Nephron progenitor cell (in vitro differentiated cells): Measurements from ENCODE around the gene PRKCQ.

Experiments
- DNase-seq: peaks from one replicate; pipeline ENCODE4 v3.0.0; 2021
- H3K27ac Mint-ChIP-seq: 2 replicates; pipeline ENCODE4 v1.8.0; 2021; ENCODE audit warnings: mild to moderate bottlenecking, moderate library complexity, mixed read lengths
- H3K27me3 Mint-ChIP-seq: 2 replicates; pipeline ENCODE4 v1.8.0; 2021; ENCODE audit warnings: mild to moderate bottlenecking, low read depth, mixed read lengths; ENCODE audit not compliant: poor library complexity
- H3K36me3 Mint-ChIP-seq: 2 replicates; pipeline ENCODE4 v1.8.0; 2021; ENCODE audit warnings: low read depth, mixed read lengths
- H3K4me1 Mint-ChIP-seq: 2 replicates; pipeline ENCODE4 v1.8.0; 2021; ENCODE audit warnings: mixed read lengths
- H3K4me3 Mint-ChIP-seq: 2 replicates; pipeline ENCODE4 v1.8.0; 2021; ENCODE audit warnings: mild to moderate bottlenecking, moderate library complexity, mixed read lengths
- H3K9me3 Mint-ChIP-seq: 2 replicates; pipeline ENCODE4 v1.8.0; 2021; ENCODE audit warnings: mild to moderate bottlenecking, moderate library complexity, mixed read lengths
- TF ChIP-seq, protein P1 (sequence below): fragments of 200-600 bp; sonication (generic); IDR thresholded peaks from 2 replicates; pipeline ENCODE4 v1.5.0; 2021; ENCODE audit warnings: antibody characterized with exemption

The PRKCQ gene

DNA sequence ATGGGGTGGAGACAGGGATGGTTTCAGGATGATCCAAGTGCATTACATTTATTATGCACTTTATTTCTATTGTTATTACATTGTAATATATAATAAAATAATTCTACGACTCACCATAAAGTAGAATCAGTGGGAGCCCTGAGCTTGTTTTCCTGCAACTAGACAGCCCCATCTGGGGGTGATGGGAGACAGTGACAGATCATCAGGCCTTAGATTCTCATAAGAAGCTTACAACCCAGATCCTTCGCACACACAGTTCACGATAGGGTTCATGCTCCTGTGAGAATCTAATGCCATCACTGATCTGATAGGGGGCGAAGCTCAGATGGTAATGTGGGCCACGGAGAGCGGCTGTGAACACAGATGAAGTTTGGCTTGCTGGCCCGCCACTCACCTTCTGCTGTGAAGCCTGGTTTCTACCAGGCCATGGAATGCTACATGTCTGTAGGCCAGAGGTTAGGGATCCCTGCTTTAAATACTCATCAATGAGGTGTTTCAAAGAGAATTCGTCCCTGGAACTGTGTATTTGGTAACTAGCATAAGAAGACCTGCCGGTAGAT, 21.2 kb upstream of the PRKCQ start:
- TF ChIP-seq, protein P1, sequence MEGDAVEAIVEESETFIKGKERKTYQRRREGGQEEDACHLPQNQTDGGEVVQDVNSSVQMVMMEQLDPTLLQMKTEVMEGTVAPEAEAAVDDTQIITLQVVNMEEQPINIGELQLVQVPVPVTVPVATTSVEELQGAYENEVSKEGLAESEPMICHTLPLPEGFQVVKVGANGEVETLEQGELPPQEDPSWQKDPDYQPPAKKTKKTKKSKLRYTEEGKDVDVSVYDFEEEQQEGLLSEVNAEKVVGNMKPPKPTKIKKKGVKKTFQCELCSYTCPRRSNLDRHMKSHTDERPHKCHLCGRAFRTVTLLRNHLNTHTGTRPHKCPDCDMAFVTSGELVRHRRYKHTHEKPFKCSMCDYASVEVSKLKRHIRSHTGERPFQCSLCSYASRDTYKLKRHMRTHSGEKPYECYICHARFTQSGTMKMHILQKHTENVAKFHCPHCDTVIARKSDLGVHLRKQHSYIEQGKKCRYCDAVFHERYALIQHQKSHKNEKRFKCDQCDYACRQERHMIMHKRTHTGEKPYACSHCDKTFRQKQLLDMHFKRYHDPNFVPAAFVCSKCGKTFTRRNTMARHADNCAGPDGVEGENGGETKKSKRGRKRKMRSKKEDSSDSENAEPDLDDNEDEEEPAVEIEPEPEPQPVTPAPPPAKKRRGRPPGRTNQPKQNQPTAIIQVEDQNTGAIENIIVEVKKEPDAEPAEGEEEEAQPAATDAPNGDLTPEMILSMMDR = no peak
- DNase-seq = no peak
- H3K27me3 Mint-ChIP-seq = peaks cover 7% of the 10 kb centered on the region
- H3K36me3 Mint-ChIP-seq = no peaks in the 10 kb centered on the region
- no peak overlapping the region for H3K27ac Mint-ChIP-seq
- H3K4me1 Mint-ChIP-seq = no peaks in the 10 kb centered on the region
- no peak overlapping the region for H3K4me3 Mint-ChIP-seq
- peaks cover 19% of the 10 kb centered on the region for H3K9me3 Mint-ChIP-seq

DNA sequence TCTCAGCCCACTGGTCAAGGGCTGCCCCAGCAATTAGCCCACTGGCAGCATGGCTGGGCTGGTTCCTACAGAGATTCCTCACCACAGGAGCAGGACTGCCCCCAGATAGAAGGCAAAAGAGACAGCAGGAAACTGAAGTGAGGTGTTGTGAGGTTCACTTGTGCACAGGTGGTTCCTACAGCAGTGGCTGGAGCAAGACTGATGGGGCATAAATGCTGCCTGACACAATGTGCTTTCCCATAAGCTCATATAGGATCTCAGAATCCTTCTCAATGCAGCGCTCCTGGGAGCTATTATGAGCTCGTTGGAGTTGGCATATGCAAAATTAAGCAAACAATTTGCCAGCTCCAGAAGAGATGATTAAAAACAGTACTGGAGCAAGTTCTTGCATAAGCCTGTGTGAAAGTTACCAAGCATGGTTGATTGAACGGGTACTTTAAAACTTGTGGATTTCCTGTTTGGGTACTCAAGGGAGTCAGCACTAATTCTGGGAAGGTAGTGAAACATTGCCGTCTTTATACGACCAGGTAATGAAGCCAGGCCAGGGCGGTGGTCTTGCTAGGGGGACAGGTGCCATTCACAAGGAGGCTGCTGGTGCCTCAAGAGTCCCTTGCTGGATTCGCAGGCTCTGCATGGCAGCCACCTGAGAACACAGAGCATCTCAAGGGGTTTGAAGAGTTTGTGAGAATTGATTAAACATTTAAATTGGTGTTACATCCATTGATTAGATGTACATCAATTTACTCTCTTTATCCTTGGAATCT, 20.3 kb upstream of the PRKCQ start:
- H3K4me1 Mint-ChIP-seq = no peaks in the 10 kb centered on the region
- peaks cover 19% of the 10 kb centered on the region for H3K9me3 Mint-ChIP-seq
- no peak overlapping the region for H3K4me3 Mint-ChIP-seq
- DNase-seq = no peak
- H3K27ac Mint-ChIP-seq = no peak overlapping the region
- H3K36me3 Mint-ChIP-seq = no peaks in the 10 kb centered on the region
- TF ChIP-seq, protein P1 = no peak
- H3K27me3 Mint-ChIP-seq = peaks cover 7% of the 10 kb centered on the region

DNA sequence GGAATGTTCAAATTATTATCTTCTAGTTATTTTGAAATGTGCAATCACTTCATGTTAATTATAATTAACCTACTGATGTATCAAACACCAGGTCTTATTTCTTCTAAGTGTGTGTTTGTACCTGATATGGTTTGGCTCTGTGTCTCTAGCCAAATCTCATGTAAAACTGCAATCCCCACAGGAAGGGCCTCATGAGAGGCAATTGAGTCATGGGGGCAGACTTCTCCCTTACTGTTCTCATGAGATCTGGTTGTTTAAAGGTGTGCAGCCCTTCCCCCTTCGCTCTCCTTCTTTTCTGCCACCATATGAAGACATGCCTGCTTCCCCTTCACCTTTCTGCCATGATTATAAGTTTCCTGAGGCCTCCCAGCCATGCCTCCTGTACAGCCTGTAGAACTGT, 18.6 kb upstream of the PRKCQ start:
- Mint-ChIP-seq H3K27me3 (peaks cover 7% of the 10 kb centered on the region), H3K9me3 (peaks cover 10% of the 10 kb centered on the region), H3K4me3 (no peak overlapping the region), H3K4me1 (no peaks in the 10 kb centered on the region), H3K27ac (no peak overlapping the region), H3K36me3 (no peaks in the 10 kb centered on the region)
- no peak for DNase-seq
- TF ChIP-seq, protein P1 = no peak

DNA sequence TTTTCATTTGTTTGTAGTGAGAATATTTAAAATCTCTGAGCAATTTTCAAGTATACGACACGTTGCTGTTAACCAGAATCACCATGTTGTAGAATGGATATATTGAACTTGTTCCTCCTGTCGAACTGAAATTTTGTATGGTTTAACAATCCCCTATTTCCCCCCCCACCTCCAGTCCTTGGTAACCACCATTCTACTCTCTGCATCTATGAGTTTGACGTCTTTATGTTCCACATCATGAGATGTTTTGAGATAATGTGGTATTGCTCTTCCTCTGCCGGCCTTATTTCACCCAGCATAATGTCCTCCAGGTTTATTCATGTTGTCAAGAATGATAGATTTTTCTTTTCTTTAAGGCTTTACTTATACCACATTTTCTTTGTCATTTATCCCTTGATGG, 17.4 kb upstream of the PRKCQ start:
- Mint-ChIP-seq H3K27ac (no peak overlapping the region), H3K4me3 (no peak overlapping the region)
- TF ChIP-seq, protein P1 = no peak

DNA sequence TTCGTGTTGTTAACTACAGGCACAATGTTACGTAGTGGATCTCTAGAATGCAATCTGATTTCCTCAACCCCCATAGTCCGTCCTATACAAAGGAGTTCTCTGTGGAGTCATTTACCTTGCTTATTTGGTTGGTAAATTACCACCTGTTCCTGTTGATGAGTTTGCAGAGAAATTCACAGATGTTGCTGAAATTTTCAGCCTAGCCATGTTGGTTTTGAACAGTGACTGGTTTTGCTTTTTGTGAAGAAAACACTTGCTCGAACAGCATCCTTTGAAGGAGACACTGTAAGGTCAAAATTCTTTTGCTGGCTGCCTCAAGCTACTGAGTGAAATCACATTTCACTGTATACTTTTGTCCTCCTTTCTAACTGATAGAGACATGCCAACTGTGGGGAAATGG, 15.4 kb upstream of the PRKCQ start:
- no peak overlapping the region for H3K27ac Mint-ChIP-seq
- H3K9me3 Mint-ChIP-seq = peaks cover 10% of the 10 kb centered on the region
- DNase-seq = no peak
- H3K36me3 Mint-ChIP-seq = no peaks in the 10 kb centered on the region
- H3K27me3 Mint-ChIP-seq = peaks cover 5% of the 10 kb centered on the region
- TF ChIP-seq, protein P1 = no peak
- no peak overlapping the region for H3K4me3 Mint-ChIP-seq
- no peaks in the 10 kb centered on the region for H3K4me1 Mint-ChIP-seq

More for the DNA sequence above, 17.4 kb upstream of the PRKCQ start:
- no peak for DNase-seq
- Mint-ChIP-seq H3K4me1 (no peaks in the 10 kb centered on the region), H3K36me3 (no peaks in the 10 kb centered on the region), H3K27me3 (peaks cover 5% of the 10 kb centered on the region), H3K9me3 (peaks cover 10% of the 10 kb centered on the region)

DNA sequence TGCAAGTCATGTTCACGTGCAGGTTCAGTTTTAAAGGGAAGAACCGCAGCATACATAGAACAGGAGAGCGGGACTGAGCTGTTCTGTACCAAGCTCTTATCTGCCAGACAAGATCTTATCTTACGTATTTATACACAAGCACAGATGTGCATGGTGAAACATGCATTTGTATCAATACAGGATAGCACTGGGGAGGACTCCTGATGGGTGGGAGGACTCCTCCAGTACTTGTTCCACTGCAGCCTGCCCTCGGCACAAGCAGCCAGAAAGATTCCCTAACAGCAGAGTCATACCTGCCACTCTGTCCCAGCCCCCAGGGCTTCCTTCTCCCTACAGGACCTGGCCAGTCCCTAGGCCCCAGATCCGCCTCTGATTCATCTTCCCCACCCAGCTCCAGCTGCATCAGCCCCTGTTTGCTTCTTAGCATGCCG, 13.2 kb upstream of the PRKCQ start:
- H3K9me3 Mint-ChIP-seq = no peaks in the 10 kb centered on the region
- DNase-seq = no peak
- H3K4me1 Mint-ChIP-seq = no peaks in the 10 kb centered on the region

More for the DNA sequence above, 13.2 kb upstream of the PRKCQ start:
- Mint-ChIP-seq H3K36me3 (peaks cover 9% of the 10 kb centered on the region), H3K4me3 (no peak overlapping the region), H3K27me3 (peaks cover 5% of the 10 kb centered on the region), H3K27ac (peak overlapping the region; percentile 84)
- TF ChIP-seq, protein P1 = no peak
